ENCODE measurements around the gene TMC7.

TMC7 gene

GRCh38 chr16:18969855-18970240 is 13.9 kb upstream of the TMC7 start:
- Histone ChIP-seq H3K4me3 (replicated peaks; ENCODE audit: insufficient read depth, low read length) (no peak overlapping the region), H3K27ac (replicated peaks) (no peak overlapping the region), H3K27me3 (ENCODE audit: insufficient read depth, poor library complexity, severe bottlenecking) (no peaks in the 10 kb centered on the region)
- DNase-seq (ENCODE audit: low read depth in 1 of 2, low spot score in 1 of 2) = no peak
- no peak for TF ChIP-seq GABPA (IDR thresholded peaks at IDR 0.05; ENCODE audit: low read depth)
- no peak for TF ChIP-seq POLR2AphosphoS5 (IDR thresholded peaks at IDR 0.05; ENCODE audit: low read depth)
- no peak for TF ChIP-seq REST (IDR thresholded peaks at IDR 0.05; ENCODE audit: insufficient replicate concordance, low read depth)
- no peak for TF ChIP-seq SPI1 (IDR thresholded peaks at IDR 0.05; ENCODE audit: borderline replicate concordance, low read depth)
- TF ChIP-seq CTCF (IDR thresholded peaks at IDR 0.05; ENCODE audit: insufficient read depth, low read length) = no peak

GRCh38 chr16:18975109-18975508 is 8.6 kb upstream of the TMC7 start:
- peaks cover 3% of the 10 kb centered on the region for H3K27me3 ChIP-seq (ENCODE audit: insufficient read depth, poor library complexity, severe bottlenecking)
- no peak for TF ChIP-seq GABPA (IDR thresholded peaks at IDR 0.05; ENCODE audit: low read depth)
- TF ChIP-seq CTCF (IDR thresholded peaks at IDR 0.05; ENCODE audit: insufficient read depth, low read length) = no peak
- TF ChIP-seq POLR2AphosphoS5 (IDR thresholded peaks at IDR 0.05; ENCODE audit: low read depth) = no peak
- TF ChIP-seq REST (IDR thresholded peaks at IDR 0.05; ENCODE audit: insufficient replicate concordance, low read depth) = no peak
- TF ChIP-seq SPI1 (IDR thresholded peaks at IDR 0.05; ENCODE audit: borderline replicate concordance, low read depth) = no peak
- H3K27ac ChIP-seq (replicated peaks) = no peak overlapping the region
- no peak for DNase-seq (ENCODE audit: low read depth in 1 of 2, low spot score in 1 of 2)
- H3K4me3 ChIP-seq (replicated peaks; ENCODE audit: insufficient read depth, low read length) = no peak overlapping the region

GRCh38 chr16:18979936-18980335 is 3.8 kb upstream of the TMC7 start:
- TF ChIP-seq GABPA (IDR thresholded peaks at IDR 0.05; ENCODE audit: low read depth) (no peak), POLR2AphosphoS5 (IDR thresholded peaks at IDR 0.05; ENCODE audit: low read depth) (no peak), REST (IDR thresholded peaks at IDR 0.05; ENCODE audit: insufficient replicate concordance, low read depth) (no peak), SPI1 (IDR thresholded peaks at IDR 0.05; ENCODE audit: borderline replicate concordance, low read depth) (no peak), CTCF (IDR thresholded peaks at IDR 0.05; ENCODE audit: insufficient read depth, low read length) (no peak)
- no peak for DNase-seq (ENCODE audit: low read depth in 1 of 2, low spot score in 1 of 2)
- no peak overlapping the region for H3K27ac ChIP-seq (replicated peaks)
- H3K27me3 ChIP-seq (ENCODE audit: insufficient read depth, poor library complexity, severe bottlenecking) = peaks cover 19% of the 10 kb centered on the region
- no peak overlapping the region for H3K4me3 ChIP-seq (replicated peaks; ENCODE audit: insufficient read depth, low read length)
